ENCODE results near the gene ACAA1.

- TF ChIP-seq, protein P1, sequence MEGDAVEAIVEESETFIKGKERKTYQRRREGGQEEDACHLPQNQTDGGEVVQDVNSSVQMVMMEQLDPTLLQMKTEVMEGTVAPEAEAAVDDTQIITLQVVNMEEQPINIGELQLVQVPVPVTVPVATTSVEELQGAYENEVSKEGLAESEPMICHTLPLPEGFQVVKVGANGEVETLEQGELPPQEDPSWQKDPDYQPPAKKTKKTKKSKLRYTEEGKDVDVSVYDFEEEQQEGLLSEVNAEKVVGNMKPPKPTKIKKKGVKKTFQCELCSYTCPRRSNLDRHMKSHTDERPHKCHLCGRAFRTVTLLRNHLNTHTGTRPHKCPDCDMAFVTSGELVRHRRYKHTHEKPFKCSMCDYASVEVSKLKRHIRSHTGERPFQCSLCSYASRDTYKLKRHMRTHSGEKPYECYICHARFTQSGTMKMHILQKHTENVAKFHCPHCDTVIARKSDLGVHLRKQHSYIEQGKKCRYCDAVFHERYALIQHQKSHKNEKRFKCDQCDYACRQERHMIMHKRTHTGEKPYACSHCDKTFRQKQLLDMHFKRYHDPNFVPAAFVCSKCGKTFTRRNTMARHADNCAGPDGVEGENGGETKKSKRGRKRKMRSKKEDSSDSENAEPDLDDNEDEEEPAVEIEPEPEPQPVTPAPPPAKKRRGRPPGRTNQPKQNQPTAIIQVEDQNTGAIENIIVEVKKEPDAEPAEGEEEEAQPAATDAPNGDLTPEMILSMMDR (conservative IDR thresholded peaks at IDR 0.05), result no peak
- TF ChIP-seq ZFX (IDR thresholded peaks at IDR 0.05), result no peak
These were observed 6.3 kb downstream of the ACAA1 start for GRCh38 chr3:38130631-38131065.

Data from C4-2B (cell line).